ENCODE measurements around the gene SLC6A8. TPM values are rescaled to one million over a fixed set of nuclear protein-coding genes. Genes with fewer than 3 reads are reported as not detected.

SLC6A8 gene
- total and polyA plus RNA-seq, 2 of the 4 experiments (the other 2 are of a cell fraction), result 7.2 to 25.5 TPM

GRCh38 chrX:153724252-153725038 is 36.7 kb downstream of the SLC6A8 start, which contains the start of the genes ABCD1 and BCAP31 (continued):
- TF ChIP-seq, protein P1, sequence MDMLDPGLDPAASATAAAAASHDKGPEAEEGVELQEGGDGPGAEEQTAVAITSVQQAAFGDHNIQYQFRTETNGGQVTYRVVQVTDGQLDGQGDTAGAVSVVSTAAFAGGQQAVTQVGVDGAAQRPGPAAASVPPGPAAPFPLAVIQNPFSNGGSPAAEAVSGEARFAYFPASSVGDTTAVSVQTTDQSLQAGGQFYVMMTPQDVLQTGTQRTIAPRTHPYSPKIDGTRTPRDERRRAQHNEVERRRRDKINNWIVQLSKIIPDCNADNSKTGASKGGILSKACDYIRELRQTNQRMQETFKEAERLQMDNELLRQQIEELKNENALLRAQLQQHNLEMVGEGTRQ (IDR thresholded peaks at IDR 0.05; ENCODE audit: low read depth, low read length), result no peak
- no peak for TF ChIP-seq MAFK (IDR thresholded peaks at IDR 0.05; ENCODE audit: low read depth, low read length)
